ENCODE data around the gene ACACB. TPM values are rescaled to one million over a fixed set of nuclear protein-coding genes. Genes with fewer than 3 reads are reported as not detected.

The ACACB gene
- total and polyA plus RNA-seq, 2 experiments from 2014 or later = 6.2 to 15.4 TPM

- no peak for TF ChIP-seq CTCF (conservative IDR thresholded peaks at IDR 0.05; ENCODE audit: low read depth in 2 of 2)
- TF ChIP-seq ZNF331 (CRISPR knock-in tag; IDR thresholded peaks at IDR 0.05; ENCODE audit: low read depth) = no peak
- TF ChIP-seq ETS1 (IDR thresholded peaks at IDR 0.05) = no peak
- no peak for TF ChIP-seq EZH2 (IDR thresholded peaks at IDR 0.05; ENCODE audit: low read depth, unreplicated experiment)
Observed at GRCh38 chr12:109139360-109139759, 23.0 kb downstream of the ACACB start (continued).

DNA sequence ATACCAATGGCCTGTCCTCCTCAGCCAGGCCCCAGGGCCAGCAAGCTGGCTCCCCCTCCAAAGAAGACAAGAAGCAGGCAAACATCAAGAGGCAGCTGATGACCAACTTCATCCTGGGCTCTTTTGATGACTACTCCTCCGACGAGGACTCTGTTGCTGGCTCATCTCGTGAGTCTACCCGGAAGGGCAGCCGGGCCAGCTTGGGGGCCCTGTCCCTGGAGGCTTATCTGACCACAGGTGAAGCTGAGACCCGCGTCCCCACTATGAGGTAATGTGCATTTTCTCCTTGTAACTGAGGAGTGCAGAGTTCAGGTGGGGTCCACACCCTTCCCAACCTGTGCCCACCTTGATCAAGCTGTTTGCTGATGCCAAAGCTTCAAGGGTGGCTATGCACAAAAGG is 23.4 kb downstream of the ACACB start:
- H2AFZ ChIP-seq = no peak overlapping the region
- no peak overlapping the region for H3K4me3 ChIP-seq
- TF ChIP-seq CTCF (conservative IDR thresholded peaks at IDR 0.05; ENCODE audit: low read depth in 2 of 2) (no peak), EZH2 (IDR thresholded peaks at IDR 0.05; ENCODE audit: low read depth, unreplicated experiment) (no peak), CREB1 (CRISPR knock-in tag; IDR thresholded peaks at IDR 0.05; ENCODE audit: low read depth) (no peak), NANOG (IDR thresholded peaks at IDR 0.05; ENCODE audit: borderline replicate concordance) (no peak), POLR2AphosphoS5 (IDR thresholded peaks at IDR 0.05; ENCODE audit: low read depth) (no peak)
- DNase-seq (ENCODE audit: low spot score) (no peak), ATAC-seq (no peak)
- no peaks in the 10 kb centered on the region for H3K4me1 ChIP-seq (ENCODE audit: insufficient read depth)
- no peak overlapping the region for H3K4me2 ChIP-seq
- Mint-ChIP-seq H3K36me3 (ENCODE audit: low read depth) (no peaks in the 10 kb centered on the region; the same call in 2 of the 3 replicates), H3K27me3 (ENCODE audit: insufficient read depth, low read depth, poor library complexity) (peaks cover 1% of the 10 kb centered on the region), H3K9me3 (peaks cover 14% of the 10 kb centered on the region; the same call in 2 of the 3 replicates), H3K4me3 (no peak overlapping the region), H3K27ac (no peak overlapping the region), H3K4me1 (no peaks in the 10 kb centered on the region)
- no peaks in the 10 kb centered on the region for H3K36me3 ChIP-seq (ENCODE audit: insufficient read depth)
- no peaks in the 10 kb centered on the region for H3K79me2 ChIP-seq (replicated peaks; ENCODE audit: insufficient read depth)
- no peak overlapping the region for H3K27ac ChIP-seq (ENCODE audit: low read depth)
- H3K27me3 ChIP-seq (ENCODE audit: insufficient read depth) = no peaks in the 10 kb centered on the region
- H3K9me2 ChIP-seq (ENCODE audit: insufficient read depth) = no peaks in the 10 kb centered on the region
- no peaks in the 10 kb centered on the region for H4K20me1 ChIP-seq (replicated peaks; ENCODE audit: insufficient read depth)
- H3F3A ChIP-seq (replicated peaks; ENCODE audit: low read depth) = no peaks in the 10 kb centered on the region

DNA sequence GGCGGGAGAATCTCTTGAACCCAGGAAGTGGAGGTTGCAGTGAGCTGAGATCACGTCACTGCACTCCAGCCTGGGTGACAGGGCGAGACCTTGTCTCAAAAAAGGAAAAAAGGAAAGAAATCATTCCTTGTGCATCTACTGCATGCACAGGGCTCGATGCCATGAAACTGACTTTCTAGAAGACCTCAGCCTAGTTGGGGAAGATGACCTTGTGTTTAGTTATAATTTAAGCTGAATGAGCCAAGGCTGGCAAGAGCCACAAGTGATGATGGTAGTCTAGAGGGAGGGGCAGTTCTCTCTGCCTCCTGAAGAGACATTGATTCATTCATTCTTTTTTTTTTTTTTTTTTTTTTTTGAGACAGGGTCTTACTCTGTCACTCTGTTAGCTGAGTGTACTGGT is 24.2 kb downstream of the ACACB start:
- no peak overlapping the region for H3K4me3 ChIP-seq
- no peak overlapping the region for H3K27ac ChIP-seq (ENCODE audit: low read depth)
- Mint-ChIP-seq H3K4me1 (no peaks in the 10 kb centered on the region), H3K27ac (no peak overlapping the region), H3K27me3 (ENCODE audit: insufficient read depth, low read depth, poor library complexity) (peaks cover 1% of the 10 kb centered on the region), H3K36me3 (ENCODE audit: low read depth) (no peaks in the 10 kb centered on the region; the same call in 2 of the 3 replicates), H3K9me3 (peaks cover 12% of the 10 kb centered on the region; the same call in 1 of the 3 replicates), H3K4me3 (no peak overlapping the region)
- H4K20me1 ChIP-seq (replicated peaks; ENCODE audit: insufficient read depth) = no peaks in the 10 kb centered on the region
- no peaks in the 10 kb centered on the region for H3K36me3 ChIP-seq (ENCODE audit: insufficient read depth)
- ATAC-seq = no peak
- no peaks in the 10 kb centered on the region for H3K4me1 ChIP-seq (ENCODE audit: insufficient read depth)
- H3F3A ChIP-seq (replicated peaks; ENCODE audit: low read depth) = no peaks in the 10 kb centered on the region
- H3K79me2 ChIP-seq (replicated peaks; ENCODE audit: insufficient read depth) = no peaks in the 10 kb centered on the region
- H2AFZ ChIP-seq = no peak overlapping the region
- no peaks in the 10 kb centered on the region for H3K9me2 ChIP-seq (ENCODE audit: insufficient read depth)
- no peaks in the 10 kb centered on the region for H3K27me3 ChIP-seq (ENCODE audit: insufficient read depth)
- no peak overlapping the region for H3K4me2 ChIP-seq
- DNase-seq (ENCODE audit: low spot score) = no peak
- TF ChIP-seq, protein P1, sequence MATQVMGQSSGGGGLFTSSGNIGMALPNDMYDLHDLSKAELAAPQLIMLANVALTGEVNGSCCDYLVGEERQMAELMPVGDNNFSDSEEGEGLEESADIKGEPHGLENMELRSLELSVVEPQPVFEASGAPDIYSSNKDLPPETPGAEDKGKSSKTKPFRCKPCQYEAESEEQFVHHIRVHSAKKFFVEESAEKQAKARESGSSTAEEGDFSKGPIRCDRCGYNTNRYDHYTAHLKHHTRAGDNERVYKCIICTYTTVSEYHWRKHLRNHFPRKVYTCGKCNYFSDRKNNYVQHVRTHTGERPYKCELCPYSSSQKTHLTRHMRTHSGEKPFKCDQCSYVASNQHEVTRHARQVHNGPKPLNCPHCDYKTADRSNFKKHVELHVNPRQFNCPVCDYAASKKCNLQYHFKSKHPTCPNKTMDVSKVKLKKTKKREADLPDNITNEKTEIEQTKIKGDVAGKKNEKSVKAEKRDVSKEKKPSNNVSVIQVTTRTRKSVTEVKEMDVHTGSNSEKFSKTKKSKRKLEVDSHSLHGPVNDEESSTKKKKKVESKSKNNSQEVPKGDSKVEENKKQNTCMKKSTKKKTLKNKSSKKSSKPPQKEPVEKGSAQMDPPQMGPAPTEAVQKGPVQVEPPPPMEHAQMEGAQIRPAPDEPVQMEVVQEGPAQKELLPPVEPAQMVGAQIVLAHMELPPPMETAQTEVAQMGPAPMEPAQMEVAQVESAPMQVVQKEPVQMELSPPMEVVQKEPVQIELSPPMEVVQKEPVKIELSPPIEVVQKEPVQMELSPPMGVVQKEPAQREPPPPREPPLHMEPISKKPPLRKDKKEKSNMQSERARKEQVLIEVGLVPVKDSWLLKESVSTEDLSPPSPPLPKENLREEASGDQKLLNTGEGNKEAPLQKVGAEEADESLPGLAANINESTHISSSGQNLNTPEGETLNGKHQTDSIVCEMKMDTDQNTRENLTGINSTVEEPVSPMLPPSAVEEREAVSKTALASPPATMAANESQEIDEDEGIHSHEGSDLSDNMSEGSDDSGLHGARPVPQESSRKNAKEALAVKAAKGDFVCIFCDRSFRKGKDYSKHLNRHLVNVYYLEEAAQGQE (IDR thresholded peaks at IDR 0.05; ENCODE audit: unreplicated experiment) = no peak
- TF ChIP-seq ETS1 (IDR thresholded peaks at IDR 0.05) (no peak), EZH2phosphoT487 (IDR thresholded peaks at IDR 0.05; ENCODE audit: unreplicated experiment) (no peak), NANOG (IDR thresholded peaks at IDR 0.05; ENCODE audit: borderline replicate concordance) (no peak), CTCF (conservative IDR thresholded peaks at IDR 0.05; ENCODE audit: low read depth in 2 of 2) (no peak), ZNF331 (CRISPR knock-in tag; IDR thresholded peaks at IDR 0.05; ENCODE audit: low read depth) (no peak)

Data from GM23338 (cell line).